C4-2B (cell line): Measurements from ENCODE around the gene ASB3.

ENCODE experiments used
- ZFX ChIP-seq: fragments of 450-650 bp; IDR thresholded peaks from 2 replicates; pipeline ENCODE4 v1.6.1; 2017
- TF ChIP-seq, protein P1 (sequence below): fragments of 450-650 bp; conservative IDR thresholded peaks from 2 replicates; pipeline ENCODE4 v1.5.1; 2017; ENCODE audit warnings: mild to moderate bottlenecking

DNA sequence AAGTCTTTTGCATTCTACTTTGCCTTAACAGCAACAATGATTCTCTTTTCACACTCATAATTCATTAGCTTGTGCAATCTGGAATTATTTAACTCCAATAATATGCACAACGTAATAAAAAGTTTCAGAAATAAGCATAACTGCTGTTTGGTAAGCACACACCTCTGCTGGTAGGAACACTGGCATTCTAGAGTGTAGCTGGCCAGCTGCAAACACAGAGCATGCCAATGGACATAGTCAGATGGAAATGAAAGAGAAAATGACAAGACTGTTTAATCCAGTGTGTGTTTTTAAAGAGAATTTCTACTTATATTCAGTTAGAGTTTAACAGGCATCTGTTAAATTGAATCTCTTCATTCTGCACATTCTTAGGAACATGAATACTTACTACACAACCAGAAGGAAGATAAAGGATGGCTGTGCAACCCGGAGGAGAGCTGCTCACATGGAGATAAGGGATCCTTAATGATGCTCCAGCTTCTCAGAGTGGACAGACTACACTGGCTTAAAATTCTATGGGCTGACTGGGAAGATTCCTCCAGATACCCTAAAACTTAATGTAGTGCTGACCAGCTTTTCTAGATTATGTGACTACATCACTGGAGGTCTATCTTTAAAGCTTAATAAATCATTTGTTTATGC is 113.8 kb downstream of the ASB3 start:
- TF ChIP-seq, protein P1, sequence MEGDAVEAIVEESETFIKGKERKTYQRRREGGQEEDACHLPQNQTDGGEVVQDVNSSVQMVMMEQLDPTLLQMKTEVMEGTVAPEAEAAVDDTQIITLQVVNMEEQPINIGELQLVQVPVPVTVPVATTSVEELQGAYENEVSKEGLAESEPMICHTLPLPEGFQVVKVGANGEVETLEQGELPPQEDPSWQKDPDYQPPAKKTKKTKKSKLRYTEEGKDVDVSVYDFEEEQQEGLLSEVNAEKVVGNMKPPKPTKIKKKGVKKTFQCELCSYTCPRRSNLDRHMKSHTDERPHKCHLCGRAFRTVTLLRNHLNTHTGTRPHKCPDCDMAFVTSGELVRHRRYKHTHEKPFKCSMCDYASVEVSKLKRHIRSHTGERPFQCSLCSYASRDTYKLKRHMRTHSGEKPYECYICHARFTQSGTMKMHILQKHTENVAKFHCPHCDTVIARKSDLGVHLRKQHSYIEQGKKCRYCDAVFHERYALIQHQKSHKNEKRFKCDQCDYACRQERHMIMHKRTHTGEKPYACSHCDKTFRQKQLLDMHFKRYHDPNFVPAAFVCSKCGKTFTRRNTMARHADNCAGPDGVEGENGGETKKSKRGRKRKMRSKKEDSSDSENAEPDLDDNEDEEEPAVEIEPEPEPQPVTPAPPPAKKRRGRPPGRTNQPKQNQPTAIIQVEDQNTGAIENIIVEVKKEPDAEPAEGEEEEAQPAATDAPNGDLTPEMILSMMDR, result no peak
- TF ChIP-seq ZFX, result no peak
